NOMO-1 treated with dmso at 0.1 percent for 144 hours (cell line): ENCODE measurements around the gene OTOGL.
"Not testable (repeated sequence)": the region's sequence is repeated elsewhere in the genome, so short reads cannot be mapped to it uniquely, and the experiment has no call there.

Source experiments
- DNase-seq: peaks from one replicate; lab custom pipeline; 2025; ENCODE audit not compliant: unreplicated experiment; lab: John Stamatoyannopoulos, UW

The OTOGL gene

GRCh38 chr12:80099259-80099658 is at the start of gene OTOGL:
TSS of gene OTOGL (plus strand) at chr12:80099537. CDS start at chr12:80209432, 109,895 bp downstream.
- DNase-seq, result no peak

- DNase-seq, result no peak
Observed at GRCh38 chr12:80050236-80050635, 49.1 kb upstream of the OTOGL start.

GRCh38 chr12:80053051-80053790 is 46.1 kb upstream of the OTOGL start:
- no peak for DNase-seq

GRCh38 chr12:80056232-80056631 is 43.1 kb upstream of the OTOGL start:
- DNase-seq, result no peak

GRCh38 chr12:80056845-80057244 is 42.5 kb upstream of the OTOGL start:
- DNase-seq, result no peak

GRCh38 chr12:80058586-80058985 is 40.8 kb upstream of the OTOGL start:
- no peak for DNase-seq

GRCh38 chr12:80059102-80059501 is 40.2 kb upstream of the OTOGL start:
- DNase-seq, result no peak

- no peak for DNase-seq
Observed at GRCh38 chr12:80059875-80060274, 39.5 kb upstream of the OTOGL start.

- DNase-seq, result no peak
Observed at GRCh38 chr12:80064269-80064668, 35.1 kb upstream of the OTOGL start.

GRCh38 chr12:80064951-80065350 is 34.4 kb upstream of the OTOGL start:
- DNase-seq, result no peak

GRCh38 chr12:80068173-80068572 is 31.2 kb upstream of the OTOGL start:
- DNase-seq, result no peak

- not testable (repeated sequence) for DNase-seq
Observed at GRCh38 chr12:80083892-80084614, 15.3 kb upstream of the OTOGL start.

GRCh38 chr12:80086025-80086424 is 13.3 kb upstream of the OTOGL start:
- no peak for DNase-seq

- DNase-seq, result peak; percentile 2
Observed at GRCh38 chr12:80087486-80088213, 11.7 kb upstream of the OTOGL start.

- no peak for DNase-seq
Observed at GRCh38 chr12:80100591-80100990, 1.3 kb downstream of the OTOGL start.

- no peak for DNase-seq
Observed at GRCh38 chr12:80101126-80101525, 1.8 kb downstream of the OTOGL start.

- no peak for DNase-seq
Observed at GRCh38 chr12:80107221-80107620, 7.9 kb downstream of the OTOGL start.

GRCh38 chr12:80116735-80117134 is 17.4 kb downstream of the OTOGL start:
- DNase-seq, result no peak

- no peak for DNase-seq
Observed at GRCh38 chr12:80118565-80119324, 19.4 kb downstream of the OTOGL start.

GRCh38 chr12:80120994-80121393 is 21.7 kb downstream of the OTOGL start:
- DNase-seq, result no peak

- DNase-seq, result no peak
Observed at GRCh38 chr12:80121661-80122060, 22.3 kb downstream of the OTOGL start.
